ENCODE data around the gene TENT5C.

Gene TENT5C

DNA sequence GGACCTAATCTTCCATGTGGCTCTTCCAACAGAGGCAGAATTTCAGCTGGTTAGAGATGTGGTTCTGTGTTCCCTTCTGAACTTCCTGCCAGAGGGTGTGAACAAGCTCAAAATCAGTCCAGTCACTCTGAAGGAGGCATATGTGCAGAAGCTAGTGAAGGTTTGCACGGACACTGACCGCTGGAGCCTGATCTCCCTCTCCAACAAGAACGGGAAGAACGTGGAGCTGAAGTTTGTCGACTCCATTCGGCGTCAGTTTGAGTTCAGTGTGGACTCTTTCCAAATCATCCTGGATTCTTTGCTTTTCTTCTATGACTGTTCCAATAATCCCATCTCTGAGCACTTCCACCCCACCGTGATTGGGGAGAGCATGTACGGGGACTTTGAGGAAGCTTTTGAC, 17.3 kb downstream of the TENT5C start:
- H3K27me3 Mint-ChIP-seq (ENCODE audit: low read depth): peaks cover 14% of the 10 kb centered on the region
- H3K9me3 Mint-ChIP-seq: no peaks in the 10 kb centered on the region
- peaks cover 50% of the 10 kb centered on the region for H3K36me3 Mint-ChIP-seq (ENCODE audit: low read depth)
- H3K4me3 Mint-ChIP-seq: no peak overlapping the region
- peaks cover 31% of the 10 kb centered on the region for H3K4me1 Mint-ChIP-seq (ENCODE audit: low read depth)
- H3K27ac Mint-ChIP-seq: no peak overlapping the region

DNA sequence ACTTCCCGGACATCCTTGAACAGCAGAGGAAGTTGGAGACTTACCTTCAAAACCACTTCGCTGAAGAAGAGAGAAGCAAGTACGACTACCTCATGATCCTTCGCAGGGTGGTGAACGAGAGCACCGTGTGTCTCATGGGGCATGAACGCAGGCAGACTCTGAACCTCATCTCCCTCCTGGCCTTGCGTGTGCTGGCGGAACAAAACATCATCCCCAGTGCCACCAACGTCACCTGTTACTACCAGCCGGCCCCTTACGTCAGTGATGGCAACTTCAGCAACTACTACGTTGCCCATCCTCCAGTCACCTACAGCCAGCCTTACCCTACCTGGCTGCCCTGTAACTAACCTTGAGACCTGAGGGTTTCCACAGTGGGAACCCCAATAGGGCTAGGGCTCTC, 17.9 kb downstream of the TENT5C start:
- Mint-ChIP-seq H3K4me1 (ENCODE audit: low read depth) (peaks cover 29% of the 10 kb centered on the region), H3K27me3 (ENCODE audit: low read depth) (peaks cover 14% of the 10 kb centered on the region), H3K4me3 (no peak overlapping the region), H3K27ac (no peak overlapping the region), H3K36me3 (ENCODE audit: low read depth) (peaks cover 47% of the 10 kb centered on the region), H3K9me3 (no peaks in the 10 kb centered on the region)

GRCh38 chr1:117627546-117628130, 21.8 kb downstream of the TENT5C start:
- Mint-ChIP-seq H3K9me3 (no peaks in the 10 kb centered on the region), H3K27ac (no peak overlapping the region), H3K4me1 (ENCODE audit: low read depth) (peaks cover 41% of the 10 kb centered on the region), H3K36me3 (ENCODE audit: low read depth) (peaks cover 42% of the 10 kb centered on the region), H3K4me3 (no peak overlapping the region), H3K27me3 (ENCODE audit: low read depth) (peaks cover 18% of the 10 kb centered on the region)

GRCh38 chr1:117628343-117628742, 22.5 kb downstream of the TENT5C start:
- Mint-ChIP-seq H3K36me3 (ENCODE audit: low read depth) (peaks cover 37% of the 10 kb centered on the region), H3K4me1 (ENCODE audit: low read depth) (peaks cover 42% of the 10 kb centered on the region), H3K4me3 (no peak overlapping the region), H3K27me3 (ENCODE audit: low read depth) (peaks cover 22% of the 10 kb centered on the region), H3K27ac (no peak overlapping the region), H3K9me3 (no peaks in the 10 kb centered on the region)

DNA sequence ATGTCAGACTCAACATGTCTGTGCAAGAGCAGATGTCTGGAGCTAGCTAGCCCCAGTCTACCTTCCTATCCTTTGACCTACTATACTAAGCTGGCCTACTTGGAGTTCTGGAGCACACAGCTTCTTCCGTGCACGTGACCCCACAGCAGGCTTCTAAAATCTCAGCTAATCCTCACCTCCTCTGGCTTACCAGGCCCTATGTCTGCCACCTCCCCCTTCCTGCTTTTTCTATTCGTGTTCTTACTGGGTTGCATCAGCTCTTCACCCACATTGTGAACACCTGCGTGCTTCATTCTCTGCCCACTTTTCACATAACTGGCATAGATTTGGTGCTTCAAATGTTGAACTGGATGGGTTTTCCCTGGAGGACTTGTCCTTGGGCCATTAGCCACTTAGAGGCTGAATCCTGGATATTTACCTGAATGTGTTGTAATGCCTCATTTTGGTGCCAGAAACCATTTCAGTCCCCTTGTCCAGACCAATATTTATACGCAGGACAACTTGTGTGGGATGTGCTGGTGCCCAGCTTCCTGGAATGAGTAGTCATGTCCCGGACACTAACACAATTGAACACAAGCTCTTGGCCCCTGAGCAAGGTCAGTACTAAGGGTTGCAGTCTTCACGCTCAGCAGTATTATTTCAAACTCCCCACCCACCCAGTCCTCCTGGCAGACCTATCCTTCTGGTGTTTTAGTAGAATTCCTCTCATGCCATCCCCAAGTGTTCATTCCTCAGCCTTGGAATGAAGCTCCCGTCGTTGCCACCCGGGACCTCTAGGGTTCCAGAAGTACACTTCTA, 24.0 kb downstream of the TENT5C start:
- no peak overlapping the region for H3K27ac Mint-ChIP-seq

DNA sequence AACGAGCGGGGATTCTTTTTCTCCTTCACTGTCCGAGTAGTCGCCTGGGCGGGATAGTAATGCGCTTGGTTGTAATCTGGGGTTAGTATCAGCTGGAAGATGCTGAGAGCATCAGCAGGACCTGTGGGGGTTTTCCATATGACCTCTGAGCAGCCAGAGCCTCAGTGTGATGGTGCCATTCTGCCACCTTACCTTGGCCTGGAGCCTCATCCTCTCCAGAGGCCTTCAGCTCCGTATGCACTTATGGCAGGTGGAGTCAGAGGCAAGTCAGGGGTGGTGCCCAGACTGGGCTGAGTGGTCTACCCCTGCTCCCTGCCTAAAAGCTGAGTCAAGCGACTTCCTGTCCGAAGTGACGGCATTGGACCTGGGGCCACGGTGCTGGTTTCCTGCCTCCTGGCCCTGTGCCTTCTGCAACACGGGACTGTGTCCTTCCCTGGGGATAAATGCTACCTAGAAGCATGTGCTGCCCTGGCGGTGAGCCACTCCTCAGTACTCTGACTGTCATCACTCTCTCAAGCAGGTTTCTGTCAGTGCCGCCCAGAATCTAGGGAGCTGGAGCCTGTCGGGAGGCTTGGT, 24.7 kb downstream of the TENT5C start:
- Mint-ChIP-seq H3K4me1 (ENCODE audit: low read depth) (peaks cover 40% of the 10 kb centered on the region), H3K27ac (no peak overlapping the region), H3K36me3 (ENCODE audit: low read depth) (peaks cover 17% of the 10 kb centered on the region), H3K27me3 (ENCODE audit: low read depth) (peaks cover 25% of the 10 kb centered on the region), H3K9me3 (no peaks in the 10 kb centered on the region), H3K4me3 (no peak overlapping the region)

More for the DNA sequence above, 24.0 kb downstream of the TENT5C start:
- Mint-ChIP-seq H3K9me3 (no peaks in the 10 kb centered on the region), H3K27me3 (ENCODE audit: low read depth) (peaks cover 28% of the 10 kb centered on the region), H3K36me3 (ENCODE audit: low read depth) (peaks cover 23% of the 10 kb centered on the region), H3K4me1 (ENCODE audit: low read depth) (peaks cover 40% of the 10 kb centered on the region), H3K4me3 (no peak overlapping the region)

- H3K27me3 Mint-ChIP-seq (ENCODE audit: low read depth): peaks cover 33% of the 10 kb centered on the region
- no peak overlapping the region for H3K27ac Mint-ChIP-seq
- H3K4me1 Mint-ChIP-seq (ENCODE audit: low read depth): peaks cover 44% of the 10 kb centered on the region
- H3K4me3 Mint-ChIP-seq: no peak overlapping the region
- peaks cover 14% of the 10 kb centered on the region for H3K36me3 Mint-ChIP-seq (ENCODE audit: low read depth)
- H3K9me3 Mint-ChIP-seq: no peaks in the 10 kb centered on the region
Measured at GRCh38 chr1:117631359-117632160, 25.7 kb downstream of the TENT5C start.

- H3K4me1 Mint-ChIP-seq (ENCODE audit: low read depth): peaks cover 48% of the 10 kb centered on the region
- H3K36me3 Mint-ChIP-seq (ENCODE audit: low read depth): peaks cover 14% of the 10 kb centered on the region
- H3K27ac Mint-ChIP-seq: no peak overlapping the region
- H3K4me3 Mint-ChIP-seq: no peak overlapping the region
- H3K9me3 Mint-ChIP-seq: no peaks in the 10 kb centered on the region
- H3K27me3 Mint-ChIP-seq (ENCODE audit: low read depth): peaks cover 41% of the 10 kb centered on the region
Measured at GRCh38 chr1:117632269-117633067, 26.6 kb downstream of the TENT5C start.

DNA sequence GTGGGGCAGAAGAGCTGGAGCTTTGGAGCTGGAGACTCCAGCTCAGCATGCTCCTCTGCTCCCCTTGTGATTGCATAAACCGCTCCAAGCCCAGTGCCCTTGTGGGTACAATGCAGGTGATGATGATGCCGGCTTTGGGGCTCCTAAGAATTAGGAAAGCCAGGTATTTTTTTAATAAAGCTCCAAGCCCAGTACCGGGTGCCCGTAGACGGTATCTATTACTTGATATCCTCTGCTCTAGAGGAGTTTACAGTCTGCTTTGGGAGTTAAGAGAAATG, 27.2 kb downstream of the TENT5C start:
- peaks cover 42% of the 10 kb centered on the region for H3K27me3 Mint-ChIP-seq (ENCODE audit: low read depth)
- no peak overlapping the region for H3K27ac Mint-ChIP-seq
- H3K4me1 Mint-ChIP-seq (ENCODE audit: low read depth): peaks cover 44% of the 10 kb centered on the region
- H3K4me3 Mint-ChIP-seq: no peak overlapping the region
- H3K9me3 Mint-ChIP-seq: no peaks in the 10 kb centered on the region
- peaks cover 10% of the 10 kb centered on the region for H3K36me3 Mint-ChIP-seq (ENCODE audit: low read depth)

- Mint-ChIP-seq H3K27ac (no peak overlapping the region), H3K36me3 (ENCODE audit: low read depth) (peaks cover 10% of the 10 kb centered on the region), H3K4me3 (no peak overlapping the region), H3K27me3 (ENCODE audit: low read depth) (peaks cover 44% of the 10 kb centered on the region), H3K9me3 (no peaks in the 10 kb centered on the region), H3K4me1 (ENCODE audit: low read depth) (peaks cover 44% of the 10 kb centered on the region)
Measured at GRCh38 chr1:117633423-117633822, 27.6 kb downstream of the TENT5C start.

DNA sequence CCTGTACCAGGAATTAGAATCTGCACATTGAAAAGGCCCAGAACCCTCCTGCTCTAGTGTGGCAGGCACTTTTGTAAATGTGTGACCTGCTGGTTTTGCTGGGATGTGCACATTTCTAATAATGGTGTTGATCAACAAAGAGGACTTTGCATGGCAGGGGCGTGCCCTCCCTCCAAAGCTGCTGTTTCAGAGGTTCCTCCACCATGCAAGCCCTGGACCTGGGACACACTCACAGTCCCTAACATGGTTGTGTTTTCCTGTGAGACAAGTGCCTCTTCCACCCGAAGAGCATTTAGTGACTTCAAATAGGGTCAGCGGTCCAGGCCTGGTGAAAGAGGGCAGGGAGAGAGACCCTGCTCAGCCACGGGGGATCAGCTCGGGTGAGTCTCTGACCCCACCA, 28.1 kb downstream of the TENT5C start:
- Mint-ChIP-seq H3K9me3 (no peaks in the 10 kb centered on the region), H3K36me3 (ENCODE audit: low read depth) (peaks cover 8% of the 10 kb centered on the region), H3K27me3 (ENCODE audit: low read depth) (peaks cover 47% of the 10 kb centered on the region), H3K4me3 (no peak overlapping the region), H3K4me1 (ENCODE audit: low read depth) (peaks cover 41% of the 10 kb centered on the region), H3K27ac (no peak overlapping the region)

GRCh38 chr1:117634631-117635030, 28.8 kb downstream of the TENT5C start:
- H3K27ac Mint-ChIP-seq: no peak overlapping the region
- H3K9me3 Mint-ChIP-seq: no peaks in the 10 kb centered on the region
- peaks cover 34% of the 10 kb centered on the region for H3K4me1 Mint-ChIP-seq (ENCODE audit: low read depth)
- H3K27me3 Mint-ChIP-seq (ENCODE audit: low read depth): peaks cover 44% of the 10 kb centered on the region
- H3K36me3 Mint-ChIP-seq (ENCODE audit: low read depth): peaks cover 1% of the 10 kb centered on the region
- no peak overlapping the region for H3K4me3 Mint-ChIP-seq

GRCh38 chr1:117635805-117636204, 30.0 kb downstream of the TENT5C start:
- Mint-ChIP-seq H3K27me3 (ENCODE audit: low read depth) (peaks cover 50% of the 10 kb centered on the region), H3K4me3 (no peak overlapping the region), H3K27ac (no peak overlapping the region), H3K36me3 (ENCODE audit: low read depth) (no peaks in the 10 kb centered on the region), H3K9me3 (no peaks in the 10 kb centered on the region), H3K4me1 (ENCODE audit: low read depth) (peaks cover 30% of the 10 kb centered on the region)

Data from T-helper 1 cell treated with Interleukin-12 subunit alpha and Interleukin-12 subunit beta and Interleukin-4 antibody, amounts not matched to agents 30 μg/mL and 1 μg/mL, for 36 hours (primary cell).